ENCODE data around the gene CCDC144A. TPM values are rescaled to one million over a fixed set of nuclear protein-coding genes. Genes with fewer than 3 reads are reported as not detected.
"Not testable (repeated sequence)": the region's sequence is repeated elsewhere in the genome, so short reads cannot be mapped to it uniquely, and the experiment has no call there.

The CCDC144A gene
- total RNA-seq, 2 donors from 2014 or later, result 3.1 to 13.3 TPM

DNA sequence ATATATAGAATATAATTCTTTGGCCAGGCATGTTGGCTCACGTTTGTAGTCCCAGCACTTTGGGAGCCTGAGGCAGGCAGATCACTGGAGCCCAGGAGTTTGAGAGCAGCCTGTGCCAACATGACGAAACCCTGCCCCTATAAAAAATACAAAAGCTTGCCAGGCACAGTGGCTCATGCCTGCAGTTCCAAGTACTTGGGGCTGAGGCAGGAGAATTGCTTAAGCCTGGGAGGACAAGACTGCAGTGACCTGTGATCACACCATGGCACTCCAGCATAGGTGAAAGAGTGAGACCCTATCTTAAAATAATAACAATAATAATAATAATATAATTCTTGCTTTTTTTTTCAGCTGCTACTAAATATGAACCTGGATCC, 83.1 kb downstream of the CCDC144A start:
- ATAC-seq (replicated peaks in 1 of 2); DNase-seq; H3K27ac Mint-ChIP-seq; H3K4me3 Mint-ChIP-seq; H3K27me3 Mint-ChIP-seq (ENCODE audit: low read depth); H3K4me1 Mint-ChIP-seq (ENCODE audit: low read depth); H3K36me3 Mint-ChIP-seq (ENCODE audit: insufficient read depth in 2 of 2); H3K9me3 Mint-ChIP-seq: not testable (repeated sequence)

GRCh38 chr17:16787851-16788250, 97.8 kb downstream of the CCDC144A start:
- not testable (repeated sequence) for ATAC-seq (replicated peaks in 1 of 2); H3K4me1 Mint-ChIP-seq (ENCODE audit: low read depth); H3K4me3 Mint-ChIP-seq; H3K27ac Mint-ChIP-seq; H3K27me3 Mint-ChIP-seq (ENCODE audit: low read depth); H3K36me3 Mint-ChIP-seq (ENCODE audit: insufficient read depth in 2 of 2); DNase-seq; H3K9me3 Mint-ChIP-seq

GRCh38 chr17:16788889-16789536, 99.0 kb downstream of the CCDC144A start:
- H3K9me3 Mint-ChIP-seq; H3K36me3 Mint-ChIP-seq (ENCODE audit: insufficient read depth in 2 of 2); H3K27ac Mint-ChIP-seq; H3K4me3 Mint-ChIP-seq; H3K4me1 Mint-ChIP-seq (ENCODE audit: low read depth); ATAC-seq (replicated peaks in 1 of 2); DNase-seq; H3K27me3 Mint-ChIP-seq (ENCODE audit: low read depth): not testable (repeated sequence)

GRCh38 chr17:16789622-16790021, 99.6 kb downstream of the CCDC144A start:
- H3K36me3 Mint-ChIP-seq (ENCODE audit: insufficient read depth in 2 of 2); DNase-seq; H3K27me3 Mint-ChIP-seq (ENCODE audit: low read depth); H3K4me3 Mint-ChIP-seq; ATAC-seq (replicated peaks in 1 of 2); H3K9me3 Mint-ChIP-seq; H3K27ac Mint-ChIP-seq; H3K4me1 Mint-ChIP-seq (ENCODE audit: low read depth): not testable (repeated sequence)

- not testable (repeated sequence) for H3K36me3 Mint-ChIP-seq (ENCODE audit: insufficient read depth in 2 of 2); H3K27me3 Mint-ChIP-seq (ENCODE audit: low read depth); H3K4me3 Mint-ChIP-seq; H3K9me3 Mint-ChIP-seq; DNase-seq; H3K4me1 Mint-ChIP-seq (ENCODE audit: low read depth); H3K27ac Mint-ChIP-seq; ATAC-seq (replicated peaks in 1 of 2)
Observed at GRCh38 chr17:16790313-16790871, 100.4 kb downstream of the CCDC144A start.

DNA sequence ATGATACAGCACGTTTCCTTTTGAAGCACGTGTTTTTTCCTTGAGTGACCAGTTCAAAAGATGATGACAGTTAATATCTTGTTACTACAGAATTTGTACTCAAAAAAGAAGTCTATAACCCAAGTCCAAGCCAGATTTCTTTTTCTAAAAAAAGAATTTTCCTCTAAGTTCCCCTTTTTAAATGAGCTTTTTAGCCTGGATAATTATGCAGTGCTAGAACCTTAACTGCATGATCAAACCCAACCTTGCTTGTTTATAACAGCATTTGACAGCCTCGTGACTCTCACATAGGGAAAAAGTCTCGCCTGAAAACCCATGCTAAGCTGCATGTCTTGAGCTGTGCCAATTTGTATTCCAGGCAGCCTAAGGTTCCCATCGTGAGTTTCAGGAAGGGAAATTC, 104.2 kb downstream of the CCDC144A start:
- H3K4me3 Mint-ChIP-seq; H3K9me3 Mint-ChIP-seq; DNase-seq; H3K36me3 Mint-ChIP-seq (ENCODE audit: insufficient read depth in 2 of 2); H3K27ac Mint-ChIP-seq; ATAC-seq (replicated peaks in 1 of 2); H3K27me3 Mint-ChIP-seq (ENCODE audit: low read depth); H3K4me1 Mint-ChIP-seq (ENCODE audit: low read depth): not testable (repeated sequence)

GRCh38 chr17:16795894-16796293, 105.9 kb downstream of the CCDC144A start:
- not testable (repeated sequence) for H3K4me1 Mint-ChIP-seq (ENCODE audit: low read depth); H3K27me3 Mint-ChIP-seq (ENCODE audit: low read depth); DNase-seq; H3K4me3 Mint-ChIP-seq; H3K9me3 Mint-ChIP-seq; ATAC-seq (replicated peaks in 1 of 2); H3K36me3 Mint-ChIP-seq (ENCODE audit: insufficient read depth in 2 of 2); H3K27ac Mint-ChIP-seq

DNA sequence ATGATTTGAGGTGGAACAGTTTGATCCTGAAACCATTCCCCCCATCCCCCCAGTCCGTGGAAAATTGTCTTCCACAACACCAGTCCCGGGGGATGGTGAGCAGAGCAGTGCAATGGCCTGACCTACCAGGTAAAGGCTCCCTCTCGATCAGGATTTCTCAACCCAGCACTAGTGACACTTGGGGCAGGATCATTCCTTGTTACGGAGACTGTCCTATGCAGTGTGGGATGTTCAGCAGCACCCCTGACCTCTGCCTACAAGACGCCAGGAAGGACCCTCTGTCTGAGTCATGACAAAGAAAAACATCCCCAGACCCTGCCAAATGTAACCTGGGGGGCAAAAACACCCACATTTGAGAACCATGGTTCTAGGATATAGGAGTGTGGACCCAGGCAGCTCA, 114.8 kb downstream of the CCDC144A start:
- not testable (repeated sequence) for H3K27me3 Mint-ChIP-seq (ENCODE audit: low read depth); H3K36me3 Mint-ChIP-seq (ENCODE audit: insufficient read depth in 2 of 2); H3K27ac Mint-ChIP-seq; H3K9me3 Mint-ChIP-seq; ATAC-seq (replicated peaks in 1 of 2); H3K4me3 Mint-ChIP-seq; DNase-seq; H3K4me1 Mint-ChIP-seq (ENCODE audit: low read depth)

- not testable (repeated sequence) for H3K27me3 Mint-ChIP-seq (ENCODE audit: low read depth); H3K4me1 Mint-ChIP-seq (ENCODE audit: low read depth); H3K36me3 Mint-ChIP-seq (ENCODE audit: insufficient read depth in 2 of 2); DNase-seq; H3K27ac Mint-ChIP-seq; ATAC-seq (replicated peaks in 1 of 2); H3K4me3 Mint-ChIP-seq; H3K9me3 Mint-ChIP-seq
Observed at GRCh38 chr17:16806599-16806998, 116.6 kb downstream of the CCDC144A start.

DNA sequence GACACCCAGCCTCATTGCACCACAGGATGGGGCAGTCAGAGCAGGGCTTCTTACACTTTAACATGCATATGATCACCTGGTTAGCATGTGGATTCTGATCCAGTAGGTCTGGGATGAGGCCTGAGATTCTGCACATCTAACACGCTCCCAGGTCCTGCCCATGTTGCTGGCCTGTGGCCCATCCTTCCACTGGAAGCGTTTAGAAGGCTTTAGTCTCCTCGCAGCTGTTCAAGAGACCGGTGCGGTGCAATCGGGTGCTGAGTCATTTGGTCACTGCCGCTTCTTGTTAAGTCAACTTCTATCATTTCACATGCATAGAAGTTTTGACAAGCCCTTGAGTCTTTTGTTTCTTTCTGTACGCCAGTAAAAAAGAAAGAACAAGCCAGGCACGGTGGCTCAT, 117.6 kb downstream of the CCDC144A start:
- H3K4me1 Mint-ChIP-seq (ENCODE audit: low read depth); H3K36me3 Mint-ChIP-seq (ENCODE audit: insufficient read depth in 2 of 2); H3K27ac Mint-ChIP-seq; DNase-seq; H3K9me3 Mint-ChIP-seq; H3K4me3 Mint-ChIP-seq; ATAC-seq (replicated peaks in 1 of 2); H3K27me3 Mint-ChIP-seq (ENCODE audit: low read depth): not testable (repeated sequence)

GRCh38 chr17:16810236-16810635, 120.2 kb downstream of the CCDC144A start:
- not testable (repeated sequence) for H3K27me3 Mint-ChIP-seq (ENCODE audit: low read depth); ATAC-seq (replicated peaks in 1 of 2); DNase-seq; H3K9me3 Mint-ChIP-seq; H3K4me1 Mint-ChIP-seq (ENCODE audit: low read depth); H3K4me3 Mint-ChIP-seq; H3K27ac Mint-ChIP-seq; H3K36me3 Mint-ChIP-seq (ENCODE audit: insufficient read depth in 2 of 2)

GRCh38 chr17:16812126-16812525, 122.1 kb downstream of the CCDC144A start:
- H3K27ac Mint-ChIP-seq; H3K36me3 Mint-ChIP-seq (ENCODE audit: insufficient read depth in 2 of 2); H3K4me3 Mint-ChIP-seq; DNase-seq; H3K27me3 Mint-ChIP-seq (ENCODE audit: low read depth); H3K4me1 Mint-ChIP-seq (ENCODE audit: low read depth); H3K9me3 Mint-ChIP-seq; ATAC-seq (replicated peaks in 1 of 2): not testable (repeated sequence)

DNA sequence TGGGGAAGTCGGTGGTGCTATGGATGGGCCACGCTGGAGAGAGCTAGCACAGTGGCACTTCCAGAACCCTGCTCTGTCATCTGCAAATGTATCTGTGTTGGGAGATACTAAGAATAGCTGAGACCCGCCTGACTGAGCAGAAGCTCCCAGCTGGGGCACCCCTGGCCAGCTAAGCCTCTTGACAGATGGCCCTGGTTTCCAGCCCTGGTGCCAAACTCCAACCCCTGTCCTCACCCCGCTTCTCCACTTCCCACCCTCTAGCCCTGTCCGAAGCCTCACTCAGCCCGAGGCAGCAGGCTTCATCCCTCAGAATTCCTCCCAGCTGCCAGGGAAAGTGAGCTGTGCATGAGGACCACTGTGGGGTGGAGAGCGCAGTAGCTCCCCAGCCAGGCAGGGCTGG, 124.4 kb downstream of the CCDC144A start:
- ATAC-seq (replicated peaks in 1 of 2) (no peak), DNase-seq (no peak)
- no peaks in the 10 kb centered on the region for H3K9me3 Mint-ChIP-seq
- H3K27me3 Mint-ChIP-seq (ENCODE audit: low read depth), result peaks cover 8% of the 10 kb centered on the region
- H3K36me3 Mint-ChIP-seq (ENCODE audit: insufficient read depth in 2 of 2), result no peaks in the 10 kb centered on the region
- no peaks in the 10 kb centered on the region for H3K4me1 Mint-ChIP-seq (ENCODE audit: low read depth)
- H3K4me3 Mint-ChIP-seq, result no peak overlapping the region
- no peak overlapping the region for H3K27ac Mint-ChIP-seq

GRCh38 chr17:16817201-16817600, 127.2 kb downstream of the CCDC144A start:
- no peak overlapping the region for H3K4me3 Mint-ChIP-seq
- H3K27me3 Mint-ChIP-seq (ENCODE audit: low read depth), result peaks cover 13% of the 10 kb centered on the region
- DNase-seq (no peak), ATAC-seq (replicated peaks in 1 of 2) (no peak)
- no peaks in the 10 kb centered on the region for H3K4me1 Mint-ChIP-seq (ENCODE audit: low read depth)
- H3K36me3 Mint-ChIP-seq (ENCODE audit: insufficient read depth in 2 of 2), result no peaks in the 10 kb centered on the region
- H3K27ac Mint-ChIP-seq, result no peak overlapping the region
- H3K9me3 Mint-ChIP-seq, result no peaks in the 10 kb centered on the region
